Psoas muscle (tissue), 8 donors: Measurements from ENCODE around the gene SLF2. TPM values are rescaled to one million over a fixed set of nuclear protein-coding genes. Genes with fewer than 3 reads are reported as not detected.

ENCODE experiments used
- ATAC-seq, 4 donors: fragments of 200-7000 bp; cut with Tn5 transposase; one replicate each; pipeline ENCODE4 v1.9.1; 2020; ENCODE audit warnings: moderate library complexity in 3 of 4, mild to moderate bottlenecking in 2 of 4
- DNase-seq, 2 donors: peaks; one replicate each; pipeline ENCODE4 v3.0.0-alpha.2; 2020
- H3K27ac ChIP-seq: fragments of 200-600 bp; one replicate; pipeline ENCODE4 v1.8.0; 2022
- H3K27me3 ChIP-seq, 3 donors: fragments of 200-600 bp in 1 of 3; one replicate each; pipeline versions ENCODE4 v1.6.1 to v1.8.0; 2013 to 2022; ENCODE audit warnings: low read length in 2 of 3, mild to moderate bottlenecking in 2 of 3, moderate library complexity in 1 of 3; ENCODE audit not compliant: insufficient read depth in 3 of 3
- H3K36me3 ChIP-seq, 2 donors: fragments of 200-600 bp in 1 of 2; one replicate each; pipeline versions ENCODE4 v1.6.1 to v1.8.0; 2013 to 2022; ENCODE audit warnings: low read depth in 1 of 2, mild to moderate bottlenecking in 1 of 2, moderate library complexity in 1 of 2; ENCODE audit not compliant: insufficient read depth in 1 of 2
- H3K4me1 ChIP-seq: fragments of 200-600 bp; one replicate; pipeline ENCODE4 v1.8.0; 2022
- H3K4me3 ChIP-seq: fragments of 200-600 bp; one replicate; pipeline ENCODE4 v1.8.0; 2022; ENCODE audit warnings: mild to moderate bottlenecking
- H3K9me3 ChIP-seq: fragments of 200-600 bp; one replicate; pipeline ENCODE4 v1.8.0; 2022
- WGBS, 3 donors: extraction: QIAGEN DNeasy Blood & Tissue Kit; methylation state at CpG; one replicate each; pipeline versions ENCODE4 v1.1.6 to v1.1.7; 2013; 5-methylcytosine and 5-hydroxymethylcytosine counted together
- intact Hi-C, 2 donors: fragments of 100-400 bp; cut with DNase I; formaldehyde crosslinking; loops; one replicate each; pipeline versions ENCODE4 v1.11.0 to v1.14.2; 2022
- polyA plus RNA-seq, 3 donors: library from polyadenylated mRNA; stranded (reverse); fragments of 200-250 nt; gene quantifications; one replicate each; pipeline ENCODE4 v1.2.3, GENCODE V29; 2013
- total RNA-seq, 4 donors: library from RNA; stranded (reverse); fragmentation: NEBNext Ultra II Directional in 2 of 4; extraction: Animal tissue kit (Norgen Biotek cat#: 25700) in 2 of 4; gene quantifications; one replicate each; pipeline versions ENCODE4 v1.2.1 to v1.2.4, GENCODE V29; 2021 to 2023
- TF ChIP-seq, protein P1 (sequence below): fragments of 200-600 bp; IDR thresholded peaks from one replicate; pipeline ENCODE4 v1.8.0; 2022; ENCODE audit warnings: antibody characterized with exemption
- donor health status: healthy with polysubstance abuse.
- donor health status: DM: no; HTN: no; CAD: no; lungs with moderate emphysema.
- donor health status: Bipolar disorder and iron deficiency.
- donor health status: healthy.
- donor health status: DM: yes; HTN: yes; CAD: no.
- donor health status: DM: no; HTN: no; CAD: no.
- donor health status: DM: no; HTN: no; CAD: no.
- donor health status: DM: yes; HTN: yes; CAD: no.

The SLF2 gene
- total and polyA plus RNA-seq, 7 donors, result 8.0 to 26.9 (median 20.1) TPM

- H3K4me3 ChIP-seq, result no peak overlapping the region
- H3K27me3 ChIP-seq, result peaks cover 0 to 31% (median 3%) of the 10 kb centered on the region in 3 donors
- peak overlapping the region; percentile 1 for H3K27ac ChIP-seq
- H3K36me3 ChIP-seq, result no peaks in the 10 kb centered on the region
- DNase-seq (peak in 1 of 2 donors; percentile 62), ATAC-seq (peak; percentile 48 to 66 (median 52))
- intact Hi-C loops, result no loop called here
- WGBS, 3 donors, result 33 to 43% (median 42%) methylated on average over 6 of the region's 6 CpGs
- H3K4me1 ChIP-seq, result no peaks in the 10 kb centered on the region
- TF ChIP-seq, protein P1, sequence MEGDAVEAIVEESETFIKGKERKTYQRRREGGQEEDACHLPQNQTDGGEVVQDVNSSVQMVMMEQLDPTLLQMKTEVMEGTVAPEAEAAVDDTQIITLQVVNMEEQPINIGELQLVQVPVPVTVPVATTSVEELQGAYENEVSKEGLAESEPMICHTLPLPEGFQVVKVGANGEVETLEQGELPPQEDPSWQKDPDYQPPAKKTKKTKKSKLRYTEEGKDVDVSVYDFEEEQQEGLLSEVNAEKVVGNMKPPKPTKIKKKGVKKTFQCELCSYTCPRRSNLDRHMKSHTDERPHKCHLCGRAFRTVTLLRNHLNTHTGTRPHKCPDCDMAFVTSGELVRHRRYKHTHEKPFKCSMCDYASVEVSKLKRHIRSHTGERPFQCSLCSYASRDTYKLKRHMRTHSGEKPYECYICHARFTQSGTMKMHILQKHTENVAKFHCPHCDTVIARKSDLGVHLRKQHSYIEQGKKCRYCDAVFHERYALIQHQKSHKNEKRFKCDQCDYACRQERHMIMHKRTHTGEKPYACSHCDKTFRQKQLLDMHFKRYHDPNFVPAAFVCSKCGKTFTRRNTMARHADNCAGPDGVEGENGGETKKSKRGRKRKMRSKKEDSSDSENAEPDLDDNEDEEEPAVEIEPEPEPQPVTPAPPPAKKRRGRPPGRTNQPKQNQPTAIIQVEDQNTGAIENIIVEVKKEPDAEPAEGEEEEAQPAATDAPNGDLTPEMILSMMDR, result no peak
- H3K9me3 ChIP-seq, result no peaks in the 10 kb centered on the region
Observed at GRCh38 chr10:100886963-100887362, 25.8 kb upstream of the SLF2 start.

- Histone ChIP-seq H3K4me3 (no peak overlapping the region), H3K9me3 (no peaks in the 10 kb centered on the region), H3K27ac (peak overlapping the region; percentile 1), H3K27me3 (peaks cover 0 to 38% (median 6%) of the 10 kb centered on the region in 3 donors), H3K36me3 (no peaks in the 10 kb centered on the region), H3K4me1 (no peaks in the 10 kb centered on the region)
- intact Hi-C loops, result no loop called here
- DNase-seq (no peak), ATAC-seq (no peak)
- TF ChIP-seq, protein P1, result no peak
- 58 to 70% (median 65%) methylated on average over 14 of the region's 14 CpGs for WGBS, 3 donors
Observed at GRCh38 chr10:100887761-100888296, 24.9 kb upstream of the SLF2 start.

DNA sequence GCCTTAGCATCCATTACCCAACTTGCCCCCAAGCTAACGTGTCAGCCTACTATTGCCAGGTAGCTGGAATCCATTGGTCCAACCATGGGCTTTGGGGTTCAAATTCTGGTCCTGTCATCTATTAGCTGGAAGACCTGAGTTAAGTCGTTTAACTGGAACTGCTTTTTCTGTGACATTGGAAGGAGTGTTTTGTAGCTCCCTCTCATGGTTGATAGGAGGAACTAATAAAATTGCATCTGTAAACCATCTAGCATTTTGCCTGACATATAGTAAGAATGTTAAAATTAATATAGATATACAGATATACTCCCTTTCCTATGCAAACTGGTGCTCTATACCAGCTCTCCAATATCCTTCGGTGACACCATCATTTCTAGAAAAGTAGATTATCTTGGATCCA lies 23.8 kb upstream of the SLF2 start:
- Histone ChIP-seq H3K27me3 (peaks cover 0 to 42% (median 6%) of the 10 kb centered on the region in 3 donors), H3K4me3 (no peak overlapping the region), H3K4me1 (no peaks in the 10 kb centered on the region), H3K27ac (no peak overlapping the region), H3K36me3 (no peaks in the 10 kb centered on the region), H3K9me3 (no peaks in the 10 kb centered on the region)
- 50 to 58% (median 50%) methylated on average over 3 of the region's 3 CpGs for WGBS, 3 donors
- DNase-seq, result no peak
- TF ChIP-seq, protein P1, result peak; percentile 10
- no peak for ATAC-seq
- intact Hi-C loops, result no loop called here

GRCh38 chr10:100889546-100889945 lies 23.2 kb upstream of the SLF2 start:
- ATAC-seq (no peak), DNase-seq (no peak)
- Histone ChIP-seq H3K9me3 (no peaks in the 10 kb centered on the region), H3K27ac (no peak overlapping the region), H3K27me3 (peaks cover 0 to 47% (median 6%) of the 10 kb centered on the region in 3 donors), H3K4me1 (no peaks in the 10 kb centered on the region), H3K4me3 (no peak overlapping the region), H3K36me3 (no peaks in the 10 kb centered on the region)
- TF ChIP-seq, protein P1, result no peak
- intact Hi-C loops, result no loop called here
- 65 to 68% (median 66%) methylated on average over 4 of the region's 4 CpGs for WGBS, 3 donors

GRCh38 chr10:100890141-100890672 lies 22.6 kb upstream of the SLF2 start:
- WGBS, 3 donors, result 46 to 50% (median 47%) methylated on average over 6 of the region's 6 CpGs
- Histone ChIP-seq H3K36me3 (no peaks in the 10 kb centered on the region), H3K27me3 (peaks cover 0 to 48% (median 6%) of the 10 kb centered on the region in 3 donors), H3K4me3 (no peak overlapping the region), H3K4me1 (no peaks in the 10 kb centered on the region), H3K9me3 (no peaks in the 10 kb centered on the region), H3K27ac (no peak overlapping the region)
- TF ChIP-seq, protein P1, result no peak
- ATAC-seq (no peak), DNase-seq (no peak)
- intact Hi-C loops, result no loop called here
